Hematopoietic multipotent progenitor cell treated with erythropoietin and hydrocortisone succinate and interleukin-3 and kit ligand, for 6 days (in vitro differentiated cells): ENCODE results near the gene SH2D3C.
A peak's percentile ranks its signal among the peaks of the same experiment; 100 is the strongest.

ENCODE experiments used
- DNase-seq: peaks from one replicate; pipeline ENCODE4 v3.0.0-alpha.2; 2015

Gene SH2D3C

DNA sequence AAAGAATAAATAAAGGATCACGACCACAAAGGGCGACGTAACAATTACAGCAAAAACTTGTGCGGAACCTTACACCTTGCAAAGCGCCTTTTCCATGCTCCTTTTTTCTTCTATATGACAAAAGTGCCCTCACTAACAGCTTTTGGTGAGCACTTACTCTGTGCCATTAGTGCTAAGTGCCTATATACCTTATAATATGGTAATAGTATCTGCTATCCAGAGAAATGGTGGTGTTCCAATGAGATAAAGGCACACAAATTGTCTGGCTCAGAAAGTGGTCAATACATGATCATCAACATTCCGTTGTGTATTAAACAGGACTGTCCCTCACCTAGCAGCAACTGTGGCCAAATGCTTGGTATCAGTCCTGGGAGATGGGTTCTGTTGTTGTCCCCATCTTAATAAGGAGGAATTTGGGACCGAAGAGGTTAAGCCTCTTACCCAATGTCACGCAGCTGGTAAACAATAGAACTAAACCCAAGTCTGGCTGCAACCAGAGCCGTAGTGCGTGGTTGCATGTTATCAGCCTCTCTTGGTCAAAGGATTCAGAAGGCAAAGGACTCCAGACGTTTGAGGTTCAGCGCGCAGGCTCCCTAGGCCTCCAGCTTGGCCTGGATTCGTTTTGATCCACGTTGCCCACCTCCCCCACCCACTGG is 42.8 kb downstream of the SH2D3C start:
- no peak for DNase-seq

DNA sequence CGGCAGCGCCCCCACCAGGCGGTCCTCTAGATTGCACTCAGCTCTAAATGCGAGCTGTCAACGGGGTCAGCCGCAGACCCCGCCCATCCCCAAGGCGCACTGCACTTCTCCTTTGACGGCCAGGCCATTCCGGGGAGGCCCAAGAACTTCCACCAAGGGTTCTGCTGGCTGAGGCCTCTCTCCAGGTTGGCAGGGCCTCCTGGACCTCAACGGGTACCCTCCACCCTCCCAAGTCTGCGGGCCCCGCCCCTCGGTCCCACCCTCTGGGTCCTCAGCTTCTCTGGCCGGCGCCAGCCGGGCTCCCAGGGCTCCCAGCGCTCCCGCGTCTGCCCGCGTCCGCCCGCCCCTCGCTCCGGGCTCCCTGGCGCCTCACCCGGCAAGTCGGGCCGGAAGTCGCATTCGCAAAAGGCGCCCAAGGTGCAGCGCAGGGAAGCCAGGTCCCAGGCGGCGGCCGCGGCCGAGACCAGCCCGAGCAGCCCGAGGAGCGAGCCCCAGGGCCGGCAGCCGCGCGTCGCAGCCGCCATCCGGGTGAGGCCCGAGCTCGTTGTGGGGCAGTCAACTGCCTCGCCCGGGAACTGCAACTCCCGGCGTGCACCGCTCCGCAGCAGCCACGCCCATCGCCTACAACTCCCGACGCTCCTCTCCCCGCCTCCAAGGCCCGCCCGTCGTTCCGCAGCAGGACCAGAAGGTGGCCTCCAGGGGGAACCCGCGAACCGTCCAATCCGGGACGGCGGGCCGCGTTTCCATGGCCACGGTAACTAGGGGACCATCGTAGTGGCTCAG is 43.5 kb downstream of the SH2D3C start, which contains the start of gene TOR2A:
Gene TOR2A, minus strand, starts transcription at position 548 of the 783 bp plus-strand sequence. Its CDS starts 24 bp downstream, at position 524.
- DNase-seq, result peak; percentile 99

DNA sequence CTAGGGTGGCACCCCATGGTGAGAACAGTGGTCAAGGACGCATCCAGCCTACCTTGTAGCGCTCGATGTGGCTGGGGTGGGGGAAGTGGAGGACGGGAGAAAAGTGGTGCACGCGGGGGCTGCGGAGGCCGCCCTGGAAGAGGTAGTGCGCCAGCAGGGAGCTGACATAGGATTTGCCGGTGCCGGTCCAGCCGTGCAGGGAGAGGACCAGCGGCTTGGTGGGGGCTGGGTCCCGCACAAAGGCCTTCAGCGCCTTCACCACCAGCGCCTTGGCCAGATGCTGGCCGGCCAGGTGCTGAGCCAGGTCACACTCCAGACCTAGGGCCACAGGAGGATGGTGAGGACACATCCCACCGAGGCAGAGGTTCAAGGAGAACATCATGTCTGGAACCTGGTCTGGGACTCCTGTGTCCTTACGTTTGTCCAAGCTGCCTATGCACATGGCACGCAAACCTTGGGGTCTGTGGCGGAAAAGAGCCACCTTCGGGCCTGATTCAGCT is 44.2 kb downstream of the SH2D3C start:
- no peak for DNase-seq

DNA sequence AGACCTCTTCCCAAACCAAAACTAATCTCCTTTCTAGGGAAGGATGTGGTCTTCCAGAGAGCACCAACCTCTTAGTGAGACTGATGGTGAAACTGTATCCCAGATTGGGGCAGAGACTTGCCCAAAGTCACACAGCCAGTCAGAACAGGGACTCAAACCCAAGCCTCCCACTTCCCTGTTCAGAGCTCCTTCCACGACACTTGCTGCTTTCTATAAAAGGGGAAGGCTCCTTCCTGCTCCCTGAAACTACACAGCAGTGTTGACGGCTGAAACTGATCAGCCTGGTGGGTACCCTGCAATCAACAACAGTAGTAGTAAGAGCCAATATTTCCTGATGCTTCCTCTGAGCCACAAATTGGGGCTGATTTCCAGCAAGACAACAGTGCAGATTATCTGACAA is 44.9 kb downstream of the SH2D3C start:
- DNase-seq, result no peak

DNA sequence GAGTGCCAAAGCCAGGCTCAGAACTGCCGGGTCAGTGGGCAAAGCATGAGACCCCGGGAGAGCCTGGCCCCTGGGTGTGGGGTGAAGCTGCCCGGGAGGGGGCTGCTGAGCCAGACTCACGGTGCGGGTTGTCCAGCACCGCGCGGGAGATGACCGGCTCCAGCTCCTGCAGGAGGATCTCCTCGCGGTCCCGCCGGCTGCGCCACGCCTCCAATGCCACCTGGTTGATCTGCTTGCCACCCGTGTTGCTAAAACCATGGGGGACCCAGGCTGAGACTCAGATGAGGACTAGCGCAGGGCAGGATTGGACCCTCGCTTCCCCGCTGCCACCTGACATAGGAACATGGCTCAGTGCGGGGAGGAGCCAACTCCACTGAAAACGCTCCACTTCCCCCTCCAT is 46.0 kb downstream of the SH2D3C start:
- no peak for DNase-seq

DNA sequence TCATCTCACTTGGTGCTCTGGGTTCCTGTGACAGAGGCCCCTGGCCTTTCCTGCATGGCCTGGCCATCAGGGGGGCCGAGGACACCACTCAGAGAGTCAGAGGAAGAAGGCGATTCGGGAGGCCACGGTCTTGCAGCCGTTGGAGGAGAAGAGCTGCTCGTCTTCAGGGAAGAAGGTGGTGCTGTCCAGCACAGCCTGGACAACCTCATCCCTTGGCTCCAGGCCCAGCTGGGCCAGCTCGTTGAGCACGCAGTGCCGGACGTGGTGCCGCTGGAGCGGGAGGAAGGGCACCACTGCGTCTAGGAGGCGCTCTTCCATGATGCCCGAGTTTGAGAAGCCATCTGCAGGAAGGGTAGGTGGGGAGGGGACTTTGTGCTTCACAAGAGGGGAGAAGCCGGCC is 46.5 kb downstream of the SH2D3C start:
- no peak for DNase-seq

DNA sequence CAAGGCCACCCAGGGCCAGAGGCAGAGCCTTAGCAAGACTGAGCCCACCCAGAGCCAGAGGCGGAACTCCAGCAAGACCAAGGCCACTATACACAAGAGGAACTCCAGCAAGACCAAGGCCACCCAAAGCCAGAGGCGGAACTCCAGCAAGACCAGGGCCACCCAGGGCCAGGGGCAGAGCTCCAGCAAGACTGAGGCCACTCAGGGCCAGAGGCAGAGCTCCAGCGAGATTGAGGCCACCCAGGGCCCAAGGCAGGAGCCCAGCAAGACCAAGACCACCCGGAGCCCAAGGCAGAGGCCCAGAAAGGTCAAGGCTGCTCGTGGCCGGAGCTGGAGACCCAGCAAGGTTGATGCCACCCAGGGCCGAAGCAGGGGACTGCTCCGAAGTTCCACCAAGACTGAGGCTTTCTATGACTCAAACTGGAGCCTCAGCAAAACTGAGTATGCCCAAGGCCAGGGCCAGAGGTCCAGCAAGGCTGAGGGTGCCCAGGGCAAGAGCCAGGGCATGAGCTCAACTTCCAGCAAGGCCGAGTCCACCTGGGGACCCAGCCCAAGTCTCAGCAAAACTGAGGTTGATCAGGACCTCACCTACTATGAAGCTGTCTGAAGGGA is 47.6 kb downstream of the SH2D3C start:
- DNase-seq, result no peak

DNA sequence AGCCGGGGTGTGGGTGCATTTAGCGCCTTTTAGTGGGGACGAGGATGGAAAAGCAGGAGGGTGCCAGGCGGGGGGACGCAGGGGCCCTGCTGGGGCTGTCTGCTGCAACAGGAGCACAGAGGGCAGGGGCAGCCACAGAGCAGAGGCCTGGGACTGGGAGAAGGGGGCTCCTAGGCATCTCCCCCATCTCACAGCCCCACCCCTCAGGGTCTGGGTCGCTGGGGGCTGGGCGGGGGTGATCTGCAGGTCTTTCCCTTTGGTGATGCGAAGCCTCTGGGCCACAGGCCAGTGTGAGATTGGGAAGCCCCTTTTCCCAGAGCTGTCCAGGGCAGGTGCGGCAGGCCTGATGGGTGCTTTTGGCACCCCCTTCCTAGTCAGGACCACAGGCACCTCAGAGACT is 48.2 kb downstream of the SH2D3C start:
- no peak for DNase-seq

DNA sequence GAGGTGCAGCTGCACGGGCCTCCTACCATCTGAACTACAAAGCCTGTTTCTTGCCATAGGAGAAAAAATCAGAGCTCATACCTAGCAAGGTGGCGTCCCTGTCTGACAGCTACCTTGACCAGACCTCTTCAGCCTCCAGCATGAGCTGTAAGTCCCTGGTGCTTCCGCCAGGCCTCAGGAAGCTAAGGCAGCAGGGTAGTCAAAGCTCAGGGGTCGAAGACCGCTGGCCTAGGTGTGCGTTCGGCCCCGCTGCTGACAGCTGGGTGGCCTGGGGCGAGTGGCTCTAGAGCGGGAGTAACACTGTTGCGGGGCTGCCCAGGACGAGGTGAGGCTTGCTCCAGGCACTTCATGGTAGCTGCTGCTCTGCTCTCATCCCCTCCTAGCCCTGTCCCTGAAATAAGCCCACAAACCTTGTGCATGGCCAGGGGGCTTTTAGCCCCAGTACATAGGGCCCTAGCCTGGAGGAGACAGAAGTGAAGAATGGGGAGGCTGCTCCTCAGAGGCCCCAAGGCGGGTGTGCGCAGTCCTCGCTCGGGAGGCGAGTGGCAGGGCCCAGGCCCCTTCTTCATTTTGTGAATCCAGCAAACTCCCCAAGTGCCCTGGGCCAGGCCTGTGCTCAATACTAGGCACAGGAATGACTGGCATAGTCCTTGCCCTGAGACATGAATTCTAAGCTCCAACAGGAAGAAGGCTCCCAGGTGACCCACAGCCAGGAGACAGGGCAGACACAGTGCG is 48.8 kb downstream of the SH2D3C start:
- DNase-seq, result no peak

DNA sequence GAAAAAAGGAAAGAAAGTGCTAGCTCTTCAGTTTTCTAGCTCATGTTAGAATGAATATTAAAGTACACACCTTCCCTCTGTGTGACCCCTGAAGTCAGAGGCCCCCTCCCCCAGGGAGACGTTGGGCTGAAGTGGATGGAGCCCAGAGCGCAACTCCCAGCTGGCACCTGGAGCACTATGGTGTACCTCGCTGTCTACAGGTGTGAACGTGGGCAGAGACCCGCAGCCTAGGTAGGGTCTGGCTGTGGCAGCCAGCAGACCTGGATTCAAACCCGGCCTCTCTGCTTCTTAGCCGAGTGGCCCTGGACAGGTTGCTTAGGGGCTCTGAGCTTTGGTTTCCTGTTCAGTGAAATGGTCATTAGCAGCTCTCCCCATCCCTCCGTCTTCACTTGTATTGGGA is 49.7 kb downstream of the SH2D3C start:
- no peak for DNase-seq

DNA sequence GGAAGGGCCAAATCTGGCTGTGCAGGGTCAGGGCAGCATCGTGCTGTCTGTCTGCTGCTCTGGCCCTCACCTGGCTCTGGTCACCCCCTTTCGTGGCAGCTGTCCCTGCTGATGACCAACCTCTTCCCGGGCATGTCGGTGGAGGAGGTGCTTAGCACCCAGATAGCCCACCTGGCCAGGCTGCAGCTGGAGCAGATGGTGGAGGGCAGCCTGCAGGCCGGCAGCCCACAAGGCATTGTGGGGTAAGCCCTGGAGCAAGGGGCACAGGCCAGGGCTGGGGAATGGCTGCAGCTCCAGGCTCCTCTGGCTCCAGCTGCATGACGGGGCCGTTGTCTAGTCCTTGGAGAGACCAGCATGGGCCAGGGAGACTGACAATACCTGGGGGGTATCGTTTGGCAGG is 51.6 kb downstream of the SH2D3C start:
- no peak for DNase-seq

DNA sequence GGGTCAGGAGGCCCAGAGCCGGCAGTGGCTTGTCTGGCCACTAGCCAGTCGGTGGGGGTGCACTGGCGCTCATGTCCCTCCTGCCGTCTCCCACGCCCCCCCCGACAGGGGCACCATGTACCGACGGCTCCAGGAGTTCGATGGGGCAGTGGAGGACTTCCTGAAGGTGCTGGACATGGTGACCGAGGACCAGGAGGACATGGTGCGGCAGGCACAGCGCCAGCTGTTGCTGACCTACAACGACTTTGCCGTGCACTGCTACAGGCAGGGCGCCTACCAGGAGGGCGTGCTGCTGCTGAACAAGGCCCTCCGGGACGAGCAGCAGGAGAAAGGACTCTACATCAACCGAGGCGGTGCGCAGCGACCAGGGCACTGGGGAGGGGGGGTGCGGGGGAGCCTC is 54.5 kb downstream of the SH2D3C start:
- DNase-seq, result no peak

DNA sequence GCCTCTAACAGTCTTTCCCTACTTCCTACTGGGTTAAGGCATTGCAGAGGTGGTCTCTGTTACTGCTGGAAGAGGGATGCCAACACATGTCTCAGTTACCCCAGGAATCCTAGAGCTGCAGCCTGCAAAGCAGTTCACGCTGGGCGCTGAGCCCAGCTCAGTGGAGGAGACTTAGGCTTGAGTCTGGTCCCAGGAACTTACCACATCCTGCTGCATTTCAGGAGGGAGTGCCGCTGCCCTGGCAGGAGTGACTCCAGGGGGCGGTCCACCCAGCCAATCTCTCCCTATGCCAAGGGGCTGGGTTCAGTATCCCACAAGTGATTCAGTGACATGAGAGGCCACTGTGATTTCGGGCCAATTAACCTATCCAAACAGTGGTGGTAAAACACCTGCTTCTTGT is 55.0 kb downstream of the SH2D3C start:
- DNase-seq, result no peak

DNA sequence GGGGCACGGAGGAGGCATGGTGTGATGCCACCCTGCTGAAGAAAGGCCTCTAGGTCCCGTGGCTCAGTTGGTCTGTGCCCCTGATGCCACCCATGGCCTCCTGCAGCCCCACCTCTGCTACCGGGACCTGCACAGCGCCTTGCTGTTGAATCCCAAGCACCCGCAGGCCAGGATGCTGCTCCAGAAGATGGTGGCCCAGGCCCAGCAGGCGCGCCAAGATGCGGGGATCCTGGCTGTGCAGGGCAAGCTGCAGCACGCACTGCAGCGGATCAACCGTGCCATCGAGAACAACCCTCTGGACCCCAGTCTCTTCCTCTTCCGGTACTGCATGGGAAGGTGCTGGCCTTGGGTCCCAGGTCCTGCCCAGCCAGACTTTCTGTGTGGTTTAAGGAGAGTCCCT is 55.5 kb downstream of the SH2D3C start:
- DNase-seq, result no peak

DNA sequence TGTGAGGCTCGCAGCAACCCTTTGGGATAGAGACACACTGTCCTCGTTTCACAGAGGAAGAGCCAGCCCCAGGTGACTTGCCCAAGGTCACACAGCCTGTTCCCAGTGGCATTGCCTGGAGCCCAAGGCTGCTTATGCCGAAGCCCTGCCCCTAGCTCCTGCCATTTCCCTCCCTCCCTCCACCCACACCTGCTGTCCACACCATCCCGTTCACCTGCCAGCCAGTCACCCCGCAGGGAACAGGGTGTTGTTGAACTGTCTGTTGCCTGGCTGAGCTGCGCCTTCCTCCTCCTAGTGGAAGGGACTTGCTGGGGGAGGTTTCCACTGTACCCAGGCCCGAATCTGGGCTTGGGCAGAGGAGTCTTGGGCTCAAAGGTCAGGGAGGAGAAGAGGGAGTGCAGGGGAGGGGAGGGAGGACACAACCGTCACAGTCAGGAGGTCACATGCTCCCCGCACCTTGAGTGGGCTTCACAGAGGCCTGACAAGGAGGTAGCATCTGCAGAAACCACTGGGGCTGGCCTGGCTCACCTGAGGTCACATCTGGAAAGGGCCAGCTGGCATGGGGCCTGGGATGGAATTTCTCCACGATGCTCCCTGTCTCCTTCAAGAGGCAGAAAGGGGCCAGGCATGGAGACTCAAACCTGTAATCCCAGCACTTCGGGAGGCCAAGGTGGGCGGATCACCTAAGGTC is 56.3 kb downstream of the SH2D3C start:
- DNase-seq, result no peak

DNA sequence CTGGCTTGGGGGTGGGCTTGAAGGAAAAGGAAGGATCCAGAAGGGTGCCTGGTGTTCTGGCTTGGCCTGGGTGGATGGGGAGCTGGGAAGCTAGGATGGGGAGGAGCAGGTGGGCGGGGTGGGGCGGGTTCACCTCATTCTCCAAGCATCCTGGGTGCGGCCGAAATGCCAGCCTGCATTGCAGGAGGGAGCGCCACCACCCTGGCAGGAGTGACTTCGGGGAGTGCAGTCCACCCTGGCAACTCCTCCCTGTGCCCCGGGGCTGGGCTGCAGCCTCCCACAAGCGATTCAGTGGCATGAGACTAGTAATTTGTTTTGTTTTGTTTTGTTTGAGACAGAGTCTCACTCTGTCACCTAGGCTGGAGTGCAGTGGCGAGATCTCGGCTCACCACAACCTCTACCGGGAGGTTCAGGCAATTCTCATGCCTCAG is 57.1 kb downstream of the SH2D3C start:
- no peak for DNase-seq

DNA sequence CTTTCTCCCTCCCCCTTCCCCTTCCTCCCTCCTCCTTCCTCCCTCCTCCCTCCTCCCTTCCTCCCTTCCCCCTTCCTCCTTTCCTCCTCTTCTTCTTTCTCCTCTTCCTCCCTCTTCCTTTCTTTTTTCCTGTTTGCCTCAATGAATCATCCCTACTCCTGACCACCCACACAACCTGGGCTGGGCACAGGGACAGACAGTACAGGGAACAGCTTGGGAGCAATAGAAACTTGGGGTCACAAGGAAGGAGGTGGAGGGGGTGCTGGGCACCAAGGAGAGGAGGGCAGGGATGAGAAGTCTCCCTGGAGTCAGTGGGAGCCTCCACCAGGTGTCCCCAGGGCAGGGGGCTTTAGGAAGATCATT is 57.6 kb downstream of the SH2D3C start:
- DNase-seq, result no peak

DNA sequence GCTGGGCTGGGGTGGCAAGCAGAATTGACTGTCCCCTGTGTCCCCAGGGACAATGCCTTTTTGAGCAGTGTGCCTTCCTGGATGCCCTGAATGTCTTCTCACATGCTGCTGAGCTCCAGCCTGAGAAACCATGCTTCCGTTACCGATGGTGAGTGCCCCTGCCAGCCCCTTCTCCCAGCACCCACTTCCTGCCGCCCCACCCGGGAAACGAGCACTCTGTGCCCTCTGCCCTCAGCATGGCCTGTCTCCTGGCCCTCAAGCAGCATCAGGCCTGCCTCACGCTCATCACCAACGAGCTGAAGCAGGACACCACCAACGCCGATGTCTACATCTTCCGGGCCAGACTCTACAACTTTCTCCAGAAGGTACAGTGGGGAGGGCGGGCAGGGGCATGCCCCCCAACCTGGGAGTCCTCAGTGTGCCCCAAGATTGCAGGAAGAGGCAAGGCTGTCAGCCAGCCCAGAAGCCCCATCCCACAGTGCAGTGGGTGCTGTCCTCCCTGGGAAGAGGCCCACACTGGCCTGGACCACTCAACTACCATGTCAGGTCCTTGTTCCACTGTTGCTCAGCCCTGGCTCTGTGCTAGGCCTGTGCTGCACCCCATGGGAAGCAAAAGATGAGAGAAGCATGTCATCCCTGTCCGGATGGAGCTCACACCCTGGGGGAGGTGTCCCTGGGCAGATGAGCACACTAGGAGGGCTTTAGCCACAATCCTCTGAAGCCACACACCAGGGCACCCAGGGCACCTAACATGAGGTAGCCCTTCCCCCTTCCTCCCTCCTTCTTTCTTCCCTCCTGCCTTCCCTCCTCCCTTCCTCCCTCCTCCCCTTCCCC is 58.2 kb downstream of the SH2D3C start:
- DNase-seq, result no peak

DNA sequence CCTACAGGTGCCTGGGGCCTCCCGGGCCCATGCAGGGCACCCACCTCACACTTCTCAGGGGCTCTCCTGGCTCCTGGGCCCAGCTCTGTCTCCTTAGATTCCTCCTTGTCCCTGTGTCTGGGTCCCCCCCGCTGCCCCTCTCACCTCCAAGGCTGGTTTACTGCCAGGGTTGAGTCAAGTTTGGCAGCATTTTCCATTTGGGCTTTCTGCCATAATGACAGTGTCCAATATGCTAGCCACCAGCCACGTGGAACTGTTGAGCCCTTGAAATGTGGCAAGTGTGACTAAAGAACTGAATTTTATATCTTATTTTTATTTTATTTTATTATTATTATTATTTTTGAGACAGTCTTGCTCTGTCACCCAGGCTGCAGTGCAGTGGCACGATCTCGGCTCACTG is 60.7 kb downstream of the SH2D3C start:
- DNase-seq, result no peak

DNA sequence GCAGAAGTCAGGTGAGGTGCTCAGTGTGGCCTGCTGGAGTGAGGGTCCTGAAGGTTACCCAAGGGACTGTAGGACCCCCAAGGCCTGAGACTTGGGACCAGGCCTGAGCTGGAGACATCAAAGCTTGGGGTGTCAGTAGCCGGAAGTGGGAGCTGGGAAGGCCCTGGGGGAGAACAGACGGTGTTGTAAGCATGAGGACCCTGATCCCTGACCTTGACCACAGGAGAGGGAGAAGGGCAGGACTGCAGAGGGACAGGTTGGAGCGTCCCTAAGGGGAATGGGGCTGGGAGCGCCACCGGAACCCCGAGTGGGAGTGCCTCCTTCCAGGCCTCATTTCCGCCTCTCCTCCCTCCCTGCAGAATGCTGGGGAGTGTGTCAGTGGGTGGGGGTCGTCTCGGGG is 62.1 kb downstream of the SH2D3C start:
- no peak for DNase-seq

DNA sequence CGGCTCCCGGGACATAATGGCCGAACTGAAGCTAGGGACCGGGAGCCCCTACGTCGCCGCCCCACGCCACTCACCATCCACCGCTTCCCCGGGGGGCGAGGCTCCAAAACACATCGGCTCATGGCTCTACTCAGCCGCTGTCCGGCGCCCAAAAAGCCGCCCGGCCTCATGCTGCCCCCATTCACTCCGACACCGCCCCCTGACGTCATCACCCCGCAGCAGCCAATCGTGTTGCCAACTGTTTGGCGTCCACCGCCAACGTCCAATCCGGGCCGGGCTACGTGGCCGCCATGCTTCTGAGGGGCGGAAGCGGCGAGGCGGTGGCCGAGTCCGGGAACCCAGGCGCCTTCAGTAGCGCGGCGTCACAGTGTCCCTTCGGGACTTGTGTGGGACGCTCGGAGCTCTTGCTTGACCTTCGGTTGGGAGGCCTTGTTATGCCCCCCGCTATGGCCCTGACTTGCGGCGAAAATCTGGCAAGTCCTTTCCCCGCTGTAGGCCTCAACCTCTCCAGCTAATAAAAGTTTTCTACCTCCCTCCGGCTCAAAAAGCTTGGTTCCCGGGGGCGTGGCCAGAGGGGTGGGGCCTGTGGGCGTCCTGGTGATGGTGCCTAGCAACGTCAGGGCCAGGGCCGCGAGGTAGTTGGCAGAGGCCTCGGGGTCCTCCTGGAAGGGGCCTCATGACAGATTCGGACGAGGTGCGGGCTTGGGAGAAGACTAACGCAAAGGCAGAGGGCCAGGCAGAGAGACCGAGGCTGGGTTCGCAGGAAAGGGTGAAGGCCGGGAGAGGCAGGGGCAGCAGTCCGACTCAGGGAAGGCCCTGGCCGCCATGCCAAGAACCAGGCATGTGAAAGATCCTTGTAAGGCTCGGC is 62.8 kb downstream of the SH2D3C start, which contains the start of the genes PTRH1 and TTC16:
Gene PTRH1, minus strand, starts transcription at position 194 of the 868 bp plus-strand sequence. Its CDS starts 24 bp downstream, at position 170.
Gene TTC16, plus strand, starts transcription at position 610 of the 868 bp plus-strand sequence. Its CDS starts 67 bp downstream, at position 677.
- DNase-seq, result peak; percentile 98
